Central memory CD8-positive, alpha-beta T cell (primary cell): ENCODE results near the gene AQP3.
"Not testable (repeated sequence)": the region's sequence is repeated elsewhere in the genome, so short reads cannot be mapped to it uniquely, and the experiment has no call there.

Experiments used
- ATAC-seq: fragments of 150-1000 bp; cut with Tn5 transposase; replicated peaks from 2 replicates; pipeline ENCODE4 v1.10.0; 2022; ENCODE audit warnings: mild to moderate bottlenecking, moderate FRiP score, moderate number of reproducible peaks; ENCODE audit not compliant: poor library complexity, severe bottlenecking; ENCODE audit errors: extremely low read depth
- DNase-seq, 2 donors: peaks; one replicate each; pipeline ENCODE4 v3.0.0; 2021; ENCODE audit warnings: low spot score in 2 of 2
- H3K27ac Mint-ChIP-seq: one replicate; pipeline ENCODE4 v1.8.0; 2022; ENCODE audit warnings: low read depth, mild to moderate bottlenecking, moderate library complexity, mixed read lengths
- H3K27me3 Mint-ChIP-seq: one replicate; pipeline ENCODE4 v1.8.0; 2022; ENCODE audit warnings: mixed read lengths
- H3K36me3 Mint-ChIP-seq: one replicate; pipeline ENCODE4 v1.8.0; 2022; ENCODE audit warnings: mild to moderate bottlenecking, moderate library complexity, mixed read lengths; ENCODE audit not compliant: insufficient read depth
- H3K4me1 Mint-ChIP-seq: one replicate; pipeline ENCODE4 v1.8.0; 2022; ENCODE audit warnings: mixed read lengths
- H3K4me3 Mint-ChIP-seq: one replicate; pipeline ENCODE4 v1.8.0; 2022; ENCODE audit warnings: mild to moderate bottlenecking, moderate library complexity, mixed read lengths
- H3K9me3 Mint-ChIP-seq: one replicate; pipeline ENCODE4 v1.8.0; 2022; ENCODE audit warnings: mixed read lengths

AQP3 gene

DNA sequence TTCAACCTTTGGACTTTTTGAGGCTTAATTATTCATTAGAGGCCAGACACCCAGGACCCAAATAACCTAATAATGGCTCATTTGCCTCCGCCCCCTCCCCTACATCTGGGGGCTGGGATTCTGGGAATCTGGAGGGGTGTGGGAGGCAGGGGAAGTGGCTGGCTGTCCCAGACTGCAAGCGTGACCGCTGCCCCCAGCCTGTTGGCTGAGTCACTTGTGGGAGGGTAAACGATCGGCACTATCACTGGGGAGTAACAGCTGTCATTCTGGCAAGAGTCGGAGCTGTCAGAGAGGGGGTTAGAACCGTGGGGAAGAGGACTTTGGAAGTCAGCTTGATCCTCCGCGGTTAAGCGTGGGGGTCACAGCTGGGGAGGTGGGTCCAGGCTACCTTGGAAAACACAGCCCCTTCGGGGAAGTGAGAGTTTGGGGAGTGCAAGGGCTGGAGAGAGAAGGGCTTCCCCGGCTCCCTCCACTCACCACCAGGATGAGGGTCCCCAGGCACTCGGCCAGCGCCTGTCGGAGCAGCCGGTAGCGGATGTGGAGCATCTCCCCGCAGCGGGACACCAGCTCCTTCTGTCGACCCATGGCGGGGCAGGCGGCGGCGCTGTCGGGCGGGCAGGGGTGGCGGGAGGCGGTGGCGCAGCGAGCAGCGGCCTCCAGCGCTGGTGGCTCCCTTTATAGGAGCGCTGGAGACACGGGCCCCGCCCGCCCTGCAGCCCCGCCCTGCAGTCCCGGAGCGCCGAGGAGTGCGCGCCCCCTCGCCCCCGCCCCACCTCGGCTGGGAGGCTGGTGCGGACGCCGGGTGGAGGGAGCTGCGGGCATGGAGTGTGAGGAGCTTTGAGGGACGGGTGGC is at the start of gene AQP3:
TSS of gene AQP3 (minus strand) at position 648 of the 853 bp plus-strand sequence. CDS start at position 585, 63 bp downstream.
- Mint-ChIP-seq H3K27ac (peak within 1 kb of the TSS; percentile 95), H3K4me1 (peaks cover 36% of the 10 kb centered on the region), H3K4me3 (peak within 1 kb of the TSS; percentile 87), H3K9me3 (no peaks in the 10 kb centered on the region), H3K36me3 (peaks cover 20% of the 10 kb centered on the region), H3K27me3 (no peaks in the 10 kb centered on the region)
- DNase-seq: peak; percentile 41 to 52
- peak; percentile 64 for ATAC-seq

DNA sequence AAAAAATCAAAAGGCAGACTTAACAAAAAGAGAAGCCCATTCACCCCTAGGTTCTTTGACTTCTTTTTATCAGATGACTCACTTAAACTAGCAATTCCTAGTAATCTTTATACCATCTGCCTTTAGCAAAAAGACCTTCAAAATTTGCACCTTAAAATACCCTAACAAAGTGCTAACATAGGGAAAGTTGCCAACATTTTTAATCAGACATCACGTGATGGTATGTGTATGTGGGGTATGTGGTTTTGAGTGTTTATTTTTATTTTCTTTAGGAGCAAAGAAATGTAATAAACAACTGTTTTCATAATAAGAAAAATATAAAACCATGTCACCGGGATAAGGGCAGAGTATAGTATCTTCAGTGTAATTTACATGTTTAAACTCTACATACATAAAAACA is 46.4 kb upstream of the AQP3 start:
- DNase-seq, ATAC-seq, H3K27me3 Mint-ChIP-seq, H3K4me3 Mint-ChIP-seq, H3K4me1 Mint-ChIP-seq, H3K36me3 Mint-ChIP-seq, H3K9me3 Mint-ChIP-seq, H3K27ac Mint-ChIP-seq: not testable (repeated sequence)

DNA sequence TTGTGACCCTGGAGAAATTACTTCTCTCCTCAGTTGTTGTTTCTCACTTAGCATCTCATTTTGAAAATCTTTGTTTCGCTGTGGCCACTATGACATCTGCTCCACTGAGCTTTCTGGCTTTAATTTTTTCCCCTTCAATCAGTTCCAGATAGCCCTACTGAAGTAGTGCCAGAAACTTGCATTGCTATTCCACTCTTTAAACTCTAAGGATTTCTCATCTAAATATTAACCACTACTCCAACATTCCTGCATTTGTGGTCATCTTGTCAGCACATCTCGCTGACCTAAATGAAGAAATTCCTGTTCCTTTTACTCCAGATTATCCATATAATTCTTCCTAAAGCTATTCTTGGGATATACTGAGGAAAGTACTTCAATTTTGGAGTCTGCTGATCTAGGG is 41.7 kb upstream of the AQP3 start:
- Mint-ChIP-seq H3K4me1 (peaks cover 8% of the 10 kb centered on the region), H3K4me3 (no peak overlapping the region), H3K9me3 (no peaks in the 10 kb centered on the region), H3K36me3 (no peaks in the 10 kb centered on the region), H3K27me3 (no peaks in the 10 kb centered on the region), H3K27ac (no peak overlapping the region)
- DNase-seq (no peak), ATAC-seq (no peak)

DNA sequence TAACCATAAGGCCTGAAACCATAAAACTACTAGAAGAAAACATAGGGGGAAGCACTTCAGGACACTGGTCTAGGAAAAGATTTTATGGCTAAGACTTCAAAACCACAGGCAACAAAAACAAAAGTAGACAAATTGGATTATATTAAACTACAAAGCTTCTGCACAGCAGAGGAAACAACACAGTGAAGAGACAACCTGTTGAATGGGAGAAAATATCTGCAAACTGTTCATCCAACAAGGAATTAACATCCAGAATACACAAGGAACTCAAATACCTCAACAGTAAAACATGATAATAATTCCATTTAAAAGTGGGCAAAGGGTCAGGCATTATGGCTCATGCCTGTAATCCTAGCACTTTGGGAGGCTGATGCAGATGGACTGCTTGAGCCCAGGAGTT is 37.9 kb upstream of the AQP3 start:
- ATAC-seq, H3K36me3 Mint-ChIP-seq, H3K27ac Mint-ChIP-seq, H3K4me3 Mint-ChIP-seq, H3K4me1 Mint-ChIP-seq, H3K27me3 Mint-ChIP-seq, H3K9me3 Mint-ChIP-seq, DNase-seq: not testable (repeated sequence)

DNA sequence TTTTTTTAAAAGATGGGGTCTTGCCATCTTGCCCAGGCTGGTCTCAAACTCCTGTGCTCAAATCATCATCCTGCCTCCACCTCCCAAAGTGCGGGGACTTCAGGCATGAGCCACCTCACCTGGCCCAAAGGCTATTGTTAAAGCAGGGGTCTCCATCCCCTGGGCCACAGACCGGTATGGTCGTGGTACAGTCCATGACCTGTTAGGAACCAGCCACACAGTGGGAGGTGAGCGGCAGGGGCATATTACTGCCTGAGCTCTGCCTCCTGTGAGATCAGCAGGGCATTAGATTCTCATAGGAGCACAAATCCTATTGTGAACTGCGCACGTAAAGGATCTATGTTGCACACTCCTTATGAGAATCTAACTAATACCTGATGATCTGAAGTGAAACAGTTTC is 33.6 kb upstream of the AQP3 start:
- no peaks in the 10 kb centered on the region for H3K27me3 Mint-ChIP-seq
- no peaks in the 10 kb centered on the region for H3K9me3 Mint-ChIP-seq
- no peak overlapping the region for H3K27ac Mint-ChIP-seq
- no peak overlapping the region for H3K4me3 Mint-ChIP-seq
- H3K36me3 Mint-ChIP-seq: peaks cover 1% of the 10 kb centered on the region
- ATAC-seq: no peak
- no peak for DNase-seq
- H3K4me1 Mint-ChIP-seq: no peaks in the 10 kb centered on the region

DNA sequence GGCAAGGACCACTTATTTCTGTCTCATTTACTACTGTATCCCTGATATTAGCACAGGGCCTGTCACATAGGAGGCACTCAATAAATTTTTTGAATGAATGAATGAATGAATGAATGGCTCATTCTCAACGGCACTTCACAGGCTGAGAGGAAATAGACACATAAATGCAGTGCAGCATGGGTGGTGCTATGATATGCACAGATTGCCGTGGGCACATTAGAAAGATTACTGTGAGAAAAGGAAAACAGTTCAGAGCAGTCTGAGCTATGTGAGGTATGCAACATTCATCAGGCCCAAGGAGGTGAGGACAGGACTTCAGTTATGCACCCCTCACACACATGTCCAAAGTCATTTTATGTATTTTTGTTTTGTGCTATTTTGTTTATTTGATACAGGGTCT is 32.7 kb upstream of the AQP3 start:
- no peak overlapping the region for H3K27ac Mint-ChIP-seq
- no peaks in the 10 kb centered on the region for H3K27me3 Mint-ChIP-seq
- no peak overlapping the region for H3K4me3 Mint-ChIP-seq
- H3K4me1 Mint-ChIP-seq: no peaks in the 10 kb centered on the region
- H3K36me3 Mint-ChIP-seq: peaks cover 1% of the 10 kb centered on the region
- DNase-seq: no peak
- H3K9me3 Mint-ChIP-seq: no peaks in the 10 kb centered on the region
- no peak for ATAC-seq

DNA sequence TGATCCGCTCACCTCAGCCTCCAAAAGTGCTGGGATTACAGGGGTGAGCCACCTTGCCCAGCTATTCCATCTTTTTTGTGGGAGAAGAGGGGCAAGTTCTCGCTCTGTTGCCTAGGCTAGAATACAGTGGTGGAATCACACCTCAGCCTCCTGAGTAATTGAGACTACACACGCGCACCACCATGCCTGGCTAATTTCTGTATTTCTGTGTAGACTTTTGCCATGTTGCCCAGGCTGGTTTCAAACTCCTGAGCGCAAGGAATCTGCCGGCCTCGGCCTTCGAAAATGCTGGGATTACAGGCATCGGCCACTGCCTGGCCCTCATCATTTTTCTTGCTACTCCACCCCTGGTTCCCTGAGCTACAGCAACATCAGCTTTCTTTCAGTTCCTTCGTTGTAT is 29.1 kb upstream of the AQP3 start:
- no peak for ATAC-seq
- Mint-ChIP-seq H3K4me3 (no peak overlapping the region), H3K27me3 (no peaks in the 10 kb centered on the region), H3K9me3 (no peaks in the 10 kb centered on the region), H3K36me3 (peaks cover 17% of the 10 kb centered on the region), H3K4me1 (peaks cover 14% of the 10 kb centered on the region), H3K27ac (no peak overlapping the region)
- DNase-seq: no peak

DNA sequence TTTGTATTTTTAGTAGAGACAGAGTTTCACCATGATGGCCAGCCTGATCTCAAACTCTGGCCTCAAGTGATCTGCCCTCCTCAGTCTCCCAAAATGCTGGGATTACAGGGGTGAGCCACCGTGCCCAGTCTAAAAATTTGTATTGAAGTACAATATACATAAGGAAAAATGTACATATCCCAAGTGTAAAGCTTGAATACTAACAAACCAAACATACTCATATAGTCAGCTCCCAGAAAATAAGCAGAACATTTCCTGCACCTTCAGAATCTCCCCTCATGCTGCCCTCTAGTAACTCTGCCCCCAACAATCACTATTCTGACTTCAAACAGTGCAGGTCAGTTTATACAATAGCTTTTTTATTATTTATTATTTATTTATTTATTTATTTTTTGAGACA is 28.0 kb upstream of the AQP3 start:
- Mint-ChIP-seq H3K4me1 (peaks cover 19% of the 10 kb centered on the region), H3K9me3 (no peaks in the 10 kb centered on the region), H3K27me3 (no peaks in the 10 kb centered on the region), H3K36me3 (peaks cover 22% of the 10 kb centered on the region), H3K4me3 (no peak overlapping the region), H3K27ac (no peak overlapping the region)
- ATAC-seq (no peak), DNase-seq (no peak)

DNA sequence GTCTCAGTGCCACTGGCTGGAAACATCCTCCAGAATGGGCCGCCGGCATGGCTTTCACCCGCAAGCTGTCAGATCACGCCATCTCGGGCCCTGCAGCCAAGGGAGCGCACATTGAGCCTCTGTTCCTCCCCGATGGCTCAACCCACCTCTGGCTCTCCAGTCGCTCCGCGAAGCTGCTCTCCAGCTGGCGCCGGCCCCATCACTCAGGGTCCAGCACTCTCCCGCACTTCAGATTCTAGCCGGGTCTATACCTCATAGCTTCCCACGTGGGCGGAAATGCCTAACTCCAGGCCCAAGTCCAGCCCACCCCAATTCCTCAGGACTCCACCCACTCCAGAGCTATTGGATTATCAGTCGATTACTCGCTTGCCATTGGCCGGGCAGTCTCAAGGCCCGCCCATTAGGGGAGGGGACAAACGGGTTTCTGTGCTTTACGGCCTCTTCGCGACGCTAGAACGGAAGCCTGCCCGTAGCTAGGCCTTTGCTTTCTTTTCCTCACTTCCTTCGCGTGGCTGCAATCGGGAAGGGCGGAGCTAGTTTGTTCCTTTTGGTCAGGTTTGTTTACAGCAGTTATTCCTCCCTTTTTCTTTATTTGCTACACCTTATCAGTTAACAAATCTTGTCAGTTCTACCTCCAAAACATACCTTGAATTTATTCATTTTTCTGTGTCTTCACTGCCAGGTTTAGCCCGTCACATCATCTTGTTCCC is 26.4 kb upstream of the AQP3 start, which contains the start of gene NOL6:
TSS of gene NOL6 (minus strand) at position 282 of the 710 bp plus-strand sequence. CDS start at position 200, 82 bp downstream.
- ATAC-seq (peak; percentile 99), DNase-seq (peak; percentile 96 to 98)
- H3K27ac Mint-ChIP-seq: peak within 1 kb of the TSS; percentile 96
- H3K4me1 Mint-ChIP-seq: peaks cover 19% of the 10 kb centered on the region
- H3K9me3 Mint-ChIP-seq: no peaks in the 10 kb centered on the region
- H3K36me3 Mint-ChIP-seq: peaks cover 29% of the 10 kb centered on the region
- H3K27me3 Mint-ChIP-seq: no peaks in the 10 kb centered on the region
- H3K4me3 Mint-ChIP-seq: peak within 1 kb of the TSS; percentile 91

DNA sequence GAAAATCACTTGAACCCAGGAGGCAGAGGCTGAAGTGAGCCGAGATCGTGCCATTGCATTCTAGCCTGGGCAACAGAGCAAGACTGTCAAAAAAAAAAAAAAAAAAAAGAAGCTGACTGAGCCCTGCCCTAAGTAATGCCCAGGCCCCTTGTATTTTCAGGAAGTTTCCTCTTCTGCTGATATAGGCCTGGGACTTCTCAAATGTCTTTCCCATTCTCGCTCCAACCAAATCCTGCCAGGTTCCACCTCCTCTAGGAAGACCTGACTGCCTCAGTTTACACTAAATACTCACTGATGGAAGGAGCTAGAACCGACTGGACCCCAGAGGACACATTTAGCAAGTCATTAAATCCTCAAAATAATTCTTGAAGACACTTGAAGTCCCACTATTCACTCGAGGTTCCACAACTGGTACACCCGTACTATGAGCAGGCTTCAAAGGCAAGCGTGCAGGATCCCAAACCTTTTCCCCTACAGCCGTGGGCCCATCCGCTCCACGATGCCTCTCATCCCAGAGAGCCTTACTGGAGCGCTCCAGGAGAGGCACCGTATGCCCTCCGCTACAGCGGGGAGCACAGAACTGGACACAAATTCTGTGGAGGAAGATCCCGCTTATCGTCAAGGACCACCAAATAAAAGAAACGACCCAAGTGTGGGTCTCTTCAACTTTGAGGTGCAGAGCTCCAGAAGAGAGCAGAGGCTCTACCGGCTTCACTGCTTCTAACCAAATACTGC is 25.7 kb upstream of the AQP3 start:
- Mint-ChIP-seq H3K4me1 (peaks cover 19% of the 10 kb centered on the region), H3K36me3 (peaks cover 31% of the 10 kb centered on the region), H3K27ac (peak overlapping the region; percentile 96), H3K9me3 (no peaks in the 10 kb centered on the region), H3K27me3 (no peaks in the 10 kb centered on the region), H3K4me3 (peak overlapping the region; percentile 91)
- DNase-seq: no peak
- no peak for ATAC-seq

DNA sequence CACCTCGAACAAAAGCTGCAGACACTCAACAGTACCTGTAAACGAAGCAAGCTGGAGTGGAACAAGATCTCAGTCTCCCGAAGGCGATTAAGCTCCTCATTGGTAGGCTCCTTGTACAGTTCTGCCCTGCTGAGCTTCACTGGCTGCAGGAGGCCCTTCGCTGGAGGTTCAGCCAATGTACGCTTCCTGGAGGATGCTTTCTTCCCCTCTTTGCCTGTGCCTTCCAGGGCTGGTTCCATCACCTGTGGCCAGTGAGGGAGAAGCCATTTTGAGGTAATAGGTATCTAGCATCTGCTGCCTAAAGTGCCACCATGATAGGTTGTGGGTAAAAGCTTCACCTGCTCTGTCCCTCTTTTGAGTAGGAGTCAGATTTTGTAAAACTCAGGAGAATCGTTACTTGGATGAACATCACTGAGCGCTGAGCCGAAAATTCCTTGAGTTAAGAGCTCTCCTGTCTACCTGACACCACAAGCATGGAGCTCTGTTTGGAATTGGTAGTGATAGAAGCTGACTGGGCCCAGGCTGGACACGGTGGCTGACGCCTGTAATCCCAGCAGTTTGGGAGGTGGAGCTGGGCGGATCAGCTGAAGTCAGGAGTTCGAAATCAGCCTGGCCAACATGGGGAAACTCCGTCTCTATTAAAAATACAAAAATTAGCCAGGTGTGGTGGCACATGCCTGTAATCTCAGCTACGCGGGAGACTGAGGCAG is 24.9 kb upstream of the AQP3 start:
- Mint-ChIP-seq H3K9me3 (no peaks in the 10 kb centered on the region), H3K36me3 (peaks cover 33% of the 10 kb centered on the region), H3K27ac (no peak overlapping the region), H3K4me3 (peak overlapping the region; percentile 91), H3K4me1 (peaks cover 19% of the 10 kb centered on the region), H3K27me3 (no peaks in the 10 kb centered on the region)
- ATAC-seq (no peak), DNase-seq (no peak)

DNA sequence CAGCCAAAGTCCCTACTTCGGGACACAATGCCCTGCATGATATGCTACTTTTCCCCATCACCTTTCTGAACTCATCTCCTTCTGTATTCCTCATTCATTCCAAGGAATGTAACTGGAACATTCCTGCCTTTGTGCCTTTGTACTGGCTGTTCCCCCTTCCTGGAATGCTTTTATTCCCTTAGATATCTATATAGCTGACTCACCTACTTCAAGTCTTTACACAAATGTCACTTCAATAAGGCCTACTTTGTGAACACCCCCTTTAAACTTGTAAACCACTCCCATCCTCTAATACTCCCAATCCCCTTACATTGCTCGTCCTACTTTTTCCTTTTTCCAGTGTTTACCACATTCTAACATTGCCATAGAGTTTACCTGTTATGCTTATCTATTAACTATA is 24.0 kb upstream of the AQP3 start:
- no peak for DNase-seq
- Mint-ChIP-seq H3K4me3 (no peak overlapping the region), H3K27me3 (no peaks in the 10 kb centered on the region), H3K4me1 (peaks cover 19% of the 10 kb centered on the region), H3K27ac (no peak overlapping the region), H3K36me3 (peaks cover 36% of the 10 kb centered on the region), H3K9me3 (no peaks in the 10 kb centered on the region)
- ATAC-seq: no peak
